SW 1271 (cell line): ENCODE measurements around the gene PRCP.

Source experiments
- DNase-seq, 2 experiments: peaks; one replicate each; lab custom pipeline; 2025; lab: John Stamatoyannopoulos, UW

The PRCP gene

DNA sequence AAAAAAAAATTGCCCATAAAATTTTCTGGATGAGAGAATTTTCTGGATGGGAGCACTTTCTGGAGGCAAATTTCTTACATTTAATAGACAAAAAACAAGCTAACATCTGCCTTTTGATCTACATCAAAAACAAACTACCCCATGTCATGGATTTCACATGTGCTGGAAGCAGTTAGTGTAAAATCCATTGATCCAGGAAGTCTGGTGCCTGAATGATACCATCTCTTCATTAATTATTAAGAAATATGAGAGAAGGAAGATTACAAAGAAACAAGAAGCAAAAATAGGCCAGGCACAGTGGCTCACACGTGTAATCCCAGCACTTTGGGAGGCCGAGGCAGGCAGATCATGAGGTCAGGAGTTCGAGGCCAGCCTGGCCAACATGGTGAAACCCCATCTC lies 113.4 kb downstream of the PRCP start:
- no peak for DNase-seq

GRCh38 chr11:82786001-82786400 lies 114.2 kb downstream of the PRCP start:
- DNase-seq, result no peak

DNA sequence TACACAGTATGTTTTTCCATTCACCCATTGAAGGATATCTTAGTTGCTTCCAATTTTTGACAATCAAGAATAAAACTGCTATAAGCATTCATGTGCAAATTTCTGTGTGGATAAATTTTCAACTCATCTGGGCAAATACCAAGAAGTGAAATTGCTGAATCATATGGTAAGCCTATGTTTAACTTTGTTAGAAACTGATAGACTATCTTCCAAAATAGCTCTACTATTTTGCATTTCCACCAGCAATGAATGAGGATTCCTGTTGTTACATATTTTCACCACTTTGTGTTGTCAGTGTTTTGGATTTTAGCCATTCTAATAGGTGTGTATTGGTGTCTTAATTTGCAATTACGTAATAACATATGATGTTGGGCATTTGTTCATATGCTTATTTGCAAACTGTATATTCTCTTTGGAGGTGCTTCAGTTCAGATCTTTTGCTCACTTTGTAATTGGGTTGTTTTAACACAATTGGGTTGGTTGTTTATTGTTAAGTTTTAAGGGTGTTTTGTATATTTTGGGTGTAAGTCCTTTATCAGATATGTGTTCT lies 117.3 kb downstream of the PRCP start:
- DNase-seq, result no peak

DNA sequence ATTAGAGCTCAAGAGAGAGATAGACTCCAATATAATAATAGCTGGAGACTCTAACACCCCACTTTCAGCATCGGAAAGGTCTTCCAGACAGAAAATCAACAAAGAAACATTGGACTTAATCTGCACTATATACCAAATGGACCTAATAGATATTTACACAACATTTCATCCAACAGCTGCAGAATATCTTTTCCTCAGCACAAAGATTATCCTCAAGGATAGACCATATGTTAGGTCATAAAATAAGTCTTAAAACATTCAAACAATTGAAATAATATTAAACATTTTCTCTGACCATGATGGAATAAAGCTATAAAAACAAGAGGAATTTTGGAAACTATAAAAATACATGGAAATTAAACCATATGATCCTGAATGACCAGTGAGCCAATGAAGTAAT lies 121.5 kb downstream of the PRCP start:
- no peak for DNase-seq

GRCh38 chr11:82776377-82776776 lies 123.9 kb downstream of the PRCP start:
- no peak for DNase-seq

- peak; percentile 10 to 50 for DNase-seq
Measured at GRCh38 chr11:82775736-82776346, 124.4 kb downstream of the PRCP start.

DNA sequence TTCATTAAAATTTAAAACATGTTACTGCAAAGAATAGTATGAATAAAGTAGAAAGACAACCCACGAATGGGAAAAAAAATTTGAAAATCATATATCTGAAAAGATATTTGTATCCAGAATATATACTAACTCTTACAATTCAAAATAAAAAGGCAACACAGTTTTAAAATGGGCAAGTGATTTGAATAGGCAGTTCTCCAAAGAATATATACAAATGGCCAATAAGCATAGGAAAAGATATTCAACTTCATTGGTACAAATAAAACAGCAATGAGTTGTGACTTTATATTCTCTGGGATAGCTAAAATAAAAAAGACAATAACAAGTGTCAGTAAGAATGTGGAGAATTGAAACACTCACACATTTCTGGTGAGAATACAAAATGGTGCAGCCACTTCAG lies 125.0 kb downstream of the PRCP start:
- DNase-seq, result no peak
